ENCODE measurements around the gene ANO1. TPM values are rescaled to one million over a fixed set of nuclear protein-coding genes. Genes with fewer than 3 reads are reported as not detected.

Gene ANO1
- total and polyA plus RNA-seq, 4 donors: 25.5 to 136 (median 69.8) TPM

- Histone ChIP-seq H3K9me3 (ENCODE audit: control insufficient read depth, low read length) (no peaks in the 10 kb centered on the region), H3K4me1 (ENCODE audit: control insufficient read depth in 1 of 2, insufficient read depth in 2 of 2, low read length in 2 of 2) (peaks cover 1 to 3% of the 10 kb centered on the region in 2 donors), H3K27ac (ENCODE audit: low read depth in 1 of 2, low read length in 2 of 2) (peak overlapping the region; percentile 57 to 78), H3K27me3 (ENCODE audit: control insufficient read depth in 1 of 2, insufficient read depth in 2 of 2, low read length in 1 of 2) (no peaks in the 10 kb centered on the region), H3K36me3 (ENCODE audit: control insufficient read depth in 1 of 2, insufficient read depth in 2 of 2, low read length in 1 of 2) (peaks cover 0 to 2% of the 10 kb centered on the region in 2 donors), H3K4me3 (ENCODE audit: low read length in 2 of 2) (no peak overlapping the region)
- 26 to 27% methylated on average over 25 of the region's 25 CpGs for WGBS, 2 donors
- ATAC-seq (ENCODE audit: low FRiP score): no peak
- intact Hi-C loops (cut with DNase I): loop anchor here (5.0 to 10.0 kb wide), 2 partner anchors 121 to 189 kb away; no protein-coding TSS in a partner anchor
- DNase-seq: no peak
Observed at GRCh38 chr11:70103256-70103975, 25.3 kb downstream of the ANO1 start.

- H3K27me3 ChIP-seq (ENCODE audit: control insufficient read depth in 1 of 2, insufficient read depth in 2 of 2, low read length in 1 of 2): no peaks in the 10 kb centered on the region
- peaks cover 0 to 1% of the 10 kb centered on the region in 2 donors for H3K4me1 ChIP-seq (ENCODE audit: control insufficient read depth in 1 of 2, insufficient read depth in 2 of 2, low read length in 2 of 2)
- 12 to 14% methylated on average over 8 to 9 of the region's 9 CpGs for WGBS, 2 donors
- no peak overlapping the region for H3K4me3 ChIP-seq (ENCODE audit: low read length in 2 of 2)
- peak overlapping the region in 1 of 2 donors; percentile 79 for H3K27ac ChIP-seq (ENCODE audit: low read depth in 1 of 2, low read length in 2 of 2)
- intact Hi-C loops (cut with DNase I): loop anchor here (5.0 to 10.0 kb wide), 2 partner anchors 122 to 190 kb away; no protein-coding TSS in a partner anchor
- no peaks in the 10 kb centered on the region for H3K9me3 ChIP-seq (ENCODE audit: control insufficient read depth, low read length)
- ATAC-seq (ENCODE audit: low FRiP score): peak; percentile 80
- peaks cover 0 to 2% of the 10 kb centered on the region in 2 donors for H3K36me3 ChIP-seq (ENCODE audit: control insufficient read depth in 1 of 2, insufficient read depth in 2 of 2, low read length in 1 of 2)
- peak; percentile 92 to 94 for DNase-seq
Observed at GRCh38 chr11:70104419-70104818, 26.3 kb downstream of the ANO1 start.

GRCh38 chr11:70104961-70105360 lies 26.8 kb downstream of the ANO1 start:
- ATAC-seq (ENCODE audit: low FRiP score) (no peak), DNase-seq (no peak)
- Histone ChIP-seq H3K4me3 (ENCODE audit: low read length in 2 of 2) (no peak overlapping the region), H3K27me3 (ENCODE audit: control insufficient read depth in 1 of 2, insufficient read depth in 2 of 2, low read length in 1 of 2) (no peaks in the 10 kb centered on the region), H3K36me3 (ENCODE audit: control insufficient read depth in 1 of 2, insufficient read depth in 2 of 2, low read length in 1 of 2) (peaks cover 0 to 2% of the 10 kb centered on the region in 2 donors), H3K9me3 (ENCODE audit: control insufficient read depth, low read length) (no peaks in the 10 kb centered on the region), H3K27ac (ENCODE audit: low read depth in 1 of 2, low read length in 2 of 2) (peak overlapping the region; percentile 1 to 79), H3K4me1 (ENCODE audit: control insufficient read depth in 1 of 2, insufficient read depth in 2 of 2, low read length in 2 of 2) (peaks cover 0 to 1% of the 10 kb centered on the region in 2 donors)
- intact Hi-C loops (cut with DNase I): loop anchor here (5.0 to 10.0 kb wide), 2 partner anchors 123 to 190 kb away; no protein-coding TSS in a partner anchor
- WGBS, 2 donors: 61 to 62% methylated on average over 11 of the region's 11 CpGs

- Histone ChIP-seq H3K9me3 (ENCODE audit: control insufficient read depth, low read length) (no peaks in the 10 kb centered on the region), H3K36me3 (ENCODE audit: control insufficient read depth in 1 of 2, insufficient read depth in 2 of 2, low read length in 1 of 2) (peaks cover 0 to 2% of the 10 kb centered on the region in 2 donors), H3K27me3 (ENCODE audit: control insufficient read depth in 1 of 2, insufficient read depth in 2 of 2, low read length in 1 of 2) (no peaks in the 10 kb centered on the region), H3K27ac (ENCODE audit: low read depth in 1 of 2, low read length in 2 of 2) (peak overlapping the region in 1 of 2 donors; percentile 79), H3K4me3 (ENCODE audit: low read length in 2 of 2) (no peak overlapping the region), H3K4me1 (ENCODE audit: control insufficient read depth in 1 of 2, insufficient read depth in 2 of 2, low read length in 2 of 2) (peaks cover 0 to 1% of the 10 kb centered on the region in 2 donors)
- WGBS, 2 donors: 74 to 75% methylated on average over 11 to 12 of the region's 12 CpGs
- ATAC-seq (ENCODE audit: low FRiP score): no peak
- intact Hi-C loops (cut with DNase I): loop anchor here in 1 of 2 donors (10.0 kb wide), 1 partner anchor 191 kb away; no protein-coding TSS in a partner anchor
- no peak for DNase-seq
Observed at GRCh38 chr11:70105369-70105754, 27.2 kb downstream of the ANO1 start.

GRCh38 chr11:70105755-70106571 lies 27.8 kb downstream of the ANO1 start:
- ATAC-seq (ENCODE audit: low FRiP score) (no peak), DNase-seq (no peak)
- intact Hi-C loops (cut with DNase I): loop anchor here in 1 of 2 donors (10.0 kb wide), 1 partner anchor 191 kb away; no protein-coding TSS in a partner anchor
- peaks cover 0 to 2% of the 10 kb centered on the region in 2 donors for H3K36me3 ChIP-seq (ENCODE audit: control insufficient read depth in 1 of 2, insufficient read depth in 2 of 2, low read length in 1 of 2)
- 17 to 25% methylated on average over 24 of the region's 24 CpGs for WGBS, 2 donors
- H3K9me3 ChIP-seq (ENCODE audit: control insufficient read depth, low read length): no peaks in the 10 kb centered on the region
- no peaks in the 10 kb centered on the region for H3K27me3 ChIP-seq (ENCODE audit: control insufficient read depth in 1 of 2, insufficient read depth in 2 of 2, low read length in 1 of 2)
- no peak overlapping the region for H3K4me3 ChIP-seq (ENCODE audit: low read length in 2 of 2)
- peaks cover 0 to 1% of the 10 kb centered on the region in 2 donors for H3K4me1 ChIP-seq (ENCODE audit: control insufficient read depth in 1 of 2, insufficient read depth in 2 of 2, low read length in 2 of 2)
- H3K27ac ChIP-seq (ENCODE audit: low read depth in 1 of 2, low read length in 2 of 2): peak overlapping the region; percentile 51 to 68

GRCh38 chr11:70106757-70107156 lies 28.6 kb downstream of the ANO1 start:
- intact Hi-C loops (cut with DNase I): loop anchor here in 1 of 2 donors (10.0 kb wide), 1 partner anchor 192 kb away; no protein-coding TSS in a partner anchor
- H3K4me1 ChIP-seq (ENCODE audit: control insufficient read depth in 1 of 2, insufficient read depth in 2 of 2, low read length in 2 of 2): peaks cover 0 to 1% of the 10 kb centered on the region in 2 donors
- 52 to 53% methylated on average over 5 of the region's 5 CpGs for WGBS, 2 donors
- no peaks in the 10 kb centered on the region for H3K27me3 ChIP-seq (ENCODE audit: control insufficient read depth in 1 of 2, insufficient read depth in 2 of 2, low read length in 1 of 2)
- H3K9me3 ChIP-seq (ENCODE audit: control insufficient read depth, low read length): no peaks in the 10 kb centered on the region
- ATAC-seq (ENCODE audit: low FRiP score) (no peak), DNase-seq (no peak)
- H3K36me3 ChIP-seq (ENCODE audit: control insufficient read depth in 1 of 2, insufficient read depth in 2 of 2, low read length in 1 of 2): peaks cover 0 to 2% of the 10 kb centered on the region in 2 donors
- no peak overlapping the region for H3K4me3 ChIP-seq (ENCODE audit: low read length in 2 of 2)
- peak overlapping the region in 1 of 2 donors; percentile 51 for H3K27ac ChIP-seq (ENCODE audit: low read depth in 1 of 2, low read length in 2 of 2)

GRCh38 chr11:70107191-70107590 lies 29.1 kb downstream of the ANO1 start:
- Histone ChIP-seq H3K4me3 (ENCODE audit: low read length in 2 of 2) (no peak overlapping the region), H3K9me3 (ENCODE audit: control insufficient read depth, low read length) (no peaks in the 10 kb centered on the region), H3K27ac (ENCODE audit: low read depth in 1 of 2, low read length in 2 of 2) (peak overlapping the region in 1 of 2 donors; percentile 51), H3K36me3 (ENCODE audit: control insufficient read depth in 1 of 2, insufficient read depth in 2 of 2, low read length in 1 of 2) (peaks cover 0 to 2% of the 10 kb centered on the region in 2 donors), H3K4me1 (ENCODE audit: control insufficient read depth in 1 of 2, insufficient read depth in 2 of 2, low read length in 2 of 2) (peaks cover 0 to 1% of the 10 kb centered on the region in 2 donors), H3K27me3 (ENCODE audit: control insufficient read depth in 1 of 2, insufficient read depth in 2 of 2, low read length in 1 of 2) (no peaks in the 10 kb centered on the region)
- DNase-seq: no peak
- intact Hi-C loops (cut with DNase I): loop anchor here in 1 of 2 donors (10.0 kb wide), 1 partner anchor 192 kb away; no protein-coding TSS in a partner anchor
- no peak for ATAC-seq (ENCODE audit: low FRiP score)
- 45 to 71% methylated on average over 5 to 9 of the region's 9 CpGs for WGBS, 2 donors

- WGBS, 2 donors: 40 to 44% methylated on average over 11 of the region's 11 CpGs
- Histone ChIP-seq H3K36me3 (ENCODE audit: control insufficient read depth in 1 of 2, insufficient read depth in 2 of 2, low read length in 1 of 2) (peaks cover 0 to 2% of the 10 kb centered on the region in 2 donors), H3K27ac (ENCODE audit: low read depth in 1 of 2, low read length in 2 of 2) (peak overlapping the region in 1 of 2 donors; percentile 86), H3K4me3 (ENCODE audit: low read length in 2 of 2) (no peak overlapping the region), H3K4me1 (ENCODE audit: control insufficient read depth in 1 of 2, insufficient read depth in 2 of 2, low read length in 2 of 2) (peaks cover 0 to 1% of the 10 kb centered on the region in 2 donors), H3K9me3 (ENCODE audit: control insufficient read depth, low read length) (no peaks in the 10 kb centered on the region), H3K27me3 (ENCODE audit: control insufficient read depth in 1 of 2, insufficient read depth in 2 of 2, low read length in 1 of 2) (no peaks in the 10 kb centered on the region)
- intact Hi-C loops (cut with DNase I): loop anchor here in 1 of 2 donors (10.0 kb wide), 1 partner anchor 193 kb away; no protein-coding TSS in a partner anchor
- ATAC-seq (ENCODE audit: low FRiP score) (no peak), DNase-seq (no peak)
Observed at GRCh38 chr11:70107756-70108155, 29.6 kb downstream of the ANO1 start.

Measured in aorta (tissue), 5 donors.